HG03442 (cell line): ENCODE results near the gene PTGIS.

Experiments
- ATAC-seq: cut with Tn5 transposase; IDR thresholded peaks from one replicate; pipeline ENCODE4 v1.9.1; 2021; ENCODE audit warnings: mild to moderate bottlenecking, moderate library complexity; ENCODE audit not compliant: unreplicated experiment

The PTGIS gene

DNA sequence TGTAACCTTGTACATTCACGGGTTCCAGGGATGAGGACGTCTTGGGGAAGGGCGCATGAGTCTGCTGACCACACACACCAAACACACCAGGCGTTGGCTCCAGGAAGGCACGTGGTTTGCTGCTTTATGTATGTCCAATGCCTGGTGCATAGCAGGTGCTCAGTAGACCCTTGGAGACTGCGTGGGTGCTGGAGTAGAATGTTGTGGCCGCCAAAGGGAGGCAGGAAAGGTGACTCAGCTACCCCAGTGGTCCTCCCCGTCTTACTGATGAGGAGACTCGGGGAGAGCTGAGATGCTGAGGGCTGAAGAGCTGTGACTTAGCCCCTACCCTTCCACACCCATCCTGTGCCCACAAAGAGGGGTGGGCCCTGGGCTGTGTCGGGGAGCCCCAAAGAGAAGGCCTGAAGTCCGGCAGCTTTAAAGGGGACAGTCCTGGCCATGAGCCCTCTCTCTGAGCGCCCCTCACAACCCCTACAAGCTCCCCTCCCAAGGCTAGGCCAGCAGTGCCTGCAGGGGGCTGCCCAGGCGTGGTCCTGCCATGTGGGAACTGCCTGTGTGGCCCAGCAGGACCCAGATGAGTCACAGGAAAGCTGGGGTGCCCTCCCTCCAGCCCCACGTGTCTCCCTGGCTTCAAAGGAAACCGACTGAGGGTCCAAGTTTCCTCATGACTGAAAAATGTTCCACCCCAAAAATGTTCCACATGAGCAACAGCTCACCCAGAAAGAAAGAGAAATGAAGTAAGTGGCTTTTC lies 28.0 kb upstream of the PTGIS start:
- no peak for ATAC-seq

DNA sequence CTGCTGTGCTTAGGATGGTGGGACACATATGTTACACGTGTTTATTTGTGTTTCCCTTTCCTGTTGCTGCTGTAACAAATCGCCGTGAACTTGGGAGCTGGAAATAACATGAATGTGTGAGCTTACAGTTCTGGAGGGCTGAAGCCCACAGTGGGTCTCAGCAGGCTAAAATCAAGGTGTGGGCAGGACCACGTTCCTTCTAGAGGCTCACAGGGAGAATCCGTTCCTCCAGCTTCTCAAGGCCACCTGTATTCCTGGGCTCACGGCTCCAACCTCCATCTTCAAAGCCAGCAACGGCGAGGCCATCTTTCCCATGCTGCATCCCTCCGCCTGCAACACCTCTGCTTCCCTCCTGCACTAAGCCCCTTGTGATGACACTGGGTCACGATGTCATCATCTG lies 27.4 kb upstream of the PTGIS start:
- ATAC-seq = no peak

DNA sequence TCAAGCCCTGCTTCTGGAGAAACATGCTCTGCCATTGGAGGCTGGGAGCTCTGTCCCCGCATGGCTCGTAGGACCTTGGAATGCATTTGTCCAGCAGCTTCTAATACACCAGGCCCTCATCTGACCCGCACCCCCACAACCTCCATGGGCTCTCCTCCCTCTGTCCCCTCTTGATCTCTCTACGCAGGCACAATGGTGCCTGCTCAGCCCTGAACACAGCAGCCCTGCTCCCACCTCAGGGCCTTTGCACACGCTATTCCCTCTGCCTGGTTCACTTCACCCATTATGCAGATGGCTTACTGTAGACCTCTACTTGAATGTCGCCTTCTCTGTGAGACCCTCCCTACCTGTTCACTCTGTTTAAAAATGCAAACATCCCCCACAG lies 27.0 kb upstream of the PTGIS start:
- ATAC-seq = no peak

DNA sequence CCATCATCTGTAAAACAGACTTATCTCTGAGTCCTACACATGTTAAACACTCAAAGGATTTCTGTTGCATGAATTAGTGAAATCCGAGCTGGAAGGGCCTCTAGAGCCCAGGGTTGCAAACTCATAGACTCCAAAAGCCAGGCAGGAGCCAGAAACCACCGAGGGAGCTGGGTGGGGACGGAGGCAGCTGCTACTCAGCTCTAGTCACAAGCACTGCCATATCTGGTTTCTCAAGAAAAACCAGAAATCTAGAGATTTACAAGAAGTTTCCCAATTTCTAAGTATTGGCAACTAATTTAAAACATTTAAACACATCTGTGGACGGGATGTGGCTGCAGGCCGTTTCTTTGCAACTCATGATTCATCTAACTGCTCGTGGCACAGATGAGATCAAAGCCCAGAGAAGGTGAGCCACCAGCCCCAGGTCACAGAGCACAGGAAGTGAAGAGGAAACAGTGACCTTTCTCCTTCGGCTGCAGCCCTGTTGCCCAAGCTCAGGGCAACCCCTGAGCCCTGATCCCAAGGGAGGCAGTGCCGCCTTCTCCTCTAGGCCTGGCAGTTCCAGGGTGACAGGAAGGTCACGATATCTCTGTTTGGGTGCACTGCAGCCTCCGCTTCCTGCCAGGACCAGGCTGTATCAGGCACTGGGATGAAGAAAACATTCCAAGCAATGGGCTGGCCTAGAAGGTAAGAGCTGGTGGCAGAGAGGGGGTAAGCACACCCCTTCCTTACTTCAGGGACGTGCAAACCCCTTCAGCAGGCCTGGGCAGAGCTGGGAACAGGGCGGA lies 26.4 kb upstream of the PTGIS start:
- no peak for ATAC-seq

DNA sequence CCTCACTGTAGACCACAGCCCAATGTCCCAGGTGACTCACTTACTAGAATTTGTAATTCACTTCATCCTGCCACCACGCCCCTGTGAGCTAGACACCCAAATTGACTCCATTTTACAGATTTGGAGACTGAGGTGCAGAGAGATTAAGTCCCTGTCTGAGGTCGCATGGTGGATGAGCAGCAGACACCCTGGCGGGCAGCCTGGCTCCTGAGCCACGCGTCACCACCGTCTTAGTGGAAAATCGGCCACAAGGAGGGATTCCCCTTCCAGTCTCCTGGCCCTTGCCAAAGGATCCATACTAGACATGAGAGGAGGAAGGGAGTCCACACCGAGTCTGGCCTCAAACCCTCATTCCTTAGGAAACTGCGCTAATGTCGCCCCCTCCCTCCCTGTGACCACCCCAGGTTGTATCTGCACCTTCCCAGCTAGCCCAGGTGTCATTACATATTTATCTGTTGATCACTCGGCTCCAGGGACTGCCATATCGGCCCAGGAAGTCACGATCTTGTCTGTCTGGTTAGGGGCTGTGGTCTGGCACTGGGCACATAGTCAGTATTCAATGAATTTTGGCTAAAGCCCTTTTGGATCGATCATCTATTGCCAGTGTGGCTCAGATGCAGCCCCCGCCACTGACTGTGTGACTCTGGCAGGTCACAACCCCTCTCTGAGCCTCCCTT lies 25.7 kb upstream of the PTGIS start:
- no peak for ATAC-seq

DNA sequence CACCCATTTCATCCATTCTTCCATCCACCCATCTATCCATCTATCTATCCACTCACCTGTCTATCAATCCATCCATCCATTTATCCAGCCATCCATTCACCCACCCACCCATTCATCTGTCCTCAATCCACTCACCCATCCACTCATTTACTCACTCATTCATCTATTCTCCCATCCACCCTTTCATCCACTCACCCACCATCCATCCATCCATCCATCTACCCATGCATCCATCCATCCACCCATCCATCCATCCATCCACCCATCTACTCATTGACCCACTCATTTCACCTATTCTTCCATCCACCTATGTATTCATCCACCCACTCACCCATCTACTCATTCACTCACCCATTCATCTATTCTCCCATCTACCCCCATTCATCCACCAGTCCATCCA lies 24.2 kb upstream of the PTGIS start:
- ATAC-seq = no peak

DNA sequence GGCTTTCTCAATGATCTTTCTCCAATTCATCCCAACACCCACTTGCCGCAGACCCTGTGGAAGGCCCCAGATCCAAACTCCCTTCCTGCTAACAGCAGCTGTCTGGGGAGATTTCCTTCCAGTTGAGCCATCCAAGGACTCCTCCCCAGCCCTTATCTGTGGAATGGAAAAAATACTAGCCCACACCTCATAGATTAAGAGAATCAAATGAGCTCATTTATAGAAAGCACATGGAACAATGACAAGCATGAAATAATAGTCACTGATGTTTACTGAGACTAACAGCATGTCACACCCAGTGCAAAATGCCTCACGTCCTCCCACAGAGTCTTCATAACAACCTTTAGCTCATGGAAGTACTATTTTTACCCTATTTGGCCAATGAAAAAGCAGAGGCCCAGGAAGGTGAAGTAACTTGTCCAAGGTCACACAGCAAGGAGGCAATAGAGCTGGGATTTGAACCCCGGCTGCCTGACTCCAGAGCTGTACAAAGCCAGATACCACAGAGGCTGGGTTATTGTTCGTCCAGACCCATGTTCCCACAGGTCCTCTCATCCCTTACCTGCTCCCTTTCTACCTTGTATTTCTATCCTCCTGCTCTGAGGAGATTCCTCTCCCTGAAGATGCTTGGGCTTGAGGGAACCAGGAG lies 23.4 kb upstream of the PTGIS start:
- no peak for ATAC-seq

DNA sequence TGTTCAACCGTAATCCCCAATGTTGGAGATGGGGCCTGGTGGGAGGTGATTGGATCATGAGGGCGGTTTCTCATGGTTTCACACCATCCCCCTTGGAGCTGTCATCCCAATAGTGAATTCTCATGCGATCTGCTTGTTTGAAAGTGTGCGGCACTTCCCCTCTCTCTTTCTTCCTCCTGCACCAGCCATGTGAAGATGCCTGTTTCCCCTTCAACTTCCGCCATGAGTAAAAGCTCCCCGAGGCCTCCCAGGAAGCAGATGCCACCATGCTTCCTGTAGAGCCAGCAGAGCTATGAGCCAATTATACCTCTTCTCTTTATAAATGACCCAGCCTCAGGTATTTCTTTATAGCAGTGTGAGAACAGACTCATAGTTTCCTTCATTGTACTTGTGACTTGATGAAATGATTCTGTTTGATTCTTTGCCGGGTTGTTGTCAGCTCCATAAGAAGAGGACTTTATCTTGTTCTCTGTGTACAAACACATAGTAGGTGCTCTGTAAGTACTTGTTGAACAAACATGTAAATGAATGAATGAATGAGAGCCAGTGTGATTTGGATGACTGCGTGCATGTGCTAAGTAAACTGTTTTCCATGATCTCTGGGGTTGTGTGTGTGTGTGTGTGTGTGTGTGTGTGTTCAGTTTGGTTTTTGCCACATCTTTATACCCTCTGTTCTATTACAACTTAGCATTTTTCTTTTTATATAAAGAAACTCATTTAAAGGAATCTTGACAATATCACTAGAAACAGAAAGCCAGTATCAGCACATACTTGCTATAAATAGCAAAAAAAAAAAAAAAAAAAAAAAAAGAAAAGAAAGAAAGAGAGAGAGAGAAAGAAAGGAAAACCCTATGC lies 22.5 kb upstream of the PTGIS start:
- ATAC-seq = no peak

DNA sequence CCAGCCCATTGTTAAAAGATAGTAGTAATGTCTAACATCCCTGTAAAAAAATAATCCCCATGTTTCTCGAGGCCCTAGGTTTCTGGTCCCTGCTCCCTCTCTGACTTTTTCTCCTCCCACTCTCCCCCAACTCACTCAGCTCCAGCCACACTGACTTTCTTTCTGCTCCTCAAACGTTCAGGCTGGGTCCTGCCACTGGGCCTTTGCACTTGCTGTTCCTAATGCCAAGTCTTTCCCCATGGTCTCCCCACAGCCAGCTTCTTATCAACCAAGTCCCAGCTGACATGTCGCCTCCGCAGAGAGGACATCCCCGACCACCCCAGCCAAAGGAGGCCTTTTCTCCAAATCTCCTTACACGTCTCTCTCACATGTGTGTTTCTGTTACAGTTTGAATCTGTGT lies 21.8 kb upstream of the PTGIS start:
- no peak for ATAC-seq

DNA sequence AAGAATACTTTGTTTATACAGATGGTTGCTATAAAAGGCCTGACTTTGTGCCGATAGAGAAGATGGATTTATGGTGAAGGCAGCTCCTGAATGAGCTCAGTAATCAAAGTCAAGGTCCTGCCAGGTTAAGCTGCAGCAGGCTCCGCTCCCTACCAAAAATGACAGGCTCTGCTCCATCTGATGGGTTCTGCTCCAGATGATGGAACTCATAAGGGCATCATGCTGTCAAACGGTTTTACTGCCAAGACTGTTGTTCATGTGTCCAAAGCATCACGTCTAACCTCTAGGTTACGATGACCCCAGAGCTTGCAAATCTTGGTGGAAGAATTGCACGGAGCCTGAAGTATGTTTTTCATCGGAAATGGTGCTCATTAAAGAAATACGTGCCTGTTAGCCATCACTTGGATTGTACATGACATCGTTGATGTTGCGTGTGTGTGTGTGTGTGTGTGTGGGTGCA lies 19.2 kb upstream of the PTGIS start:
- no peak for ATAC-seq

DNA sequence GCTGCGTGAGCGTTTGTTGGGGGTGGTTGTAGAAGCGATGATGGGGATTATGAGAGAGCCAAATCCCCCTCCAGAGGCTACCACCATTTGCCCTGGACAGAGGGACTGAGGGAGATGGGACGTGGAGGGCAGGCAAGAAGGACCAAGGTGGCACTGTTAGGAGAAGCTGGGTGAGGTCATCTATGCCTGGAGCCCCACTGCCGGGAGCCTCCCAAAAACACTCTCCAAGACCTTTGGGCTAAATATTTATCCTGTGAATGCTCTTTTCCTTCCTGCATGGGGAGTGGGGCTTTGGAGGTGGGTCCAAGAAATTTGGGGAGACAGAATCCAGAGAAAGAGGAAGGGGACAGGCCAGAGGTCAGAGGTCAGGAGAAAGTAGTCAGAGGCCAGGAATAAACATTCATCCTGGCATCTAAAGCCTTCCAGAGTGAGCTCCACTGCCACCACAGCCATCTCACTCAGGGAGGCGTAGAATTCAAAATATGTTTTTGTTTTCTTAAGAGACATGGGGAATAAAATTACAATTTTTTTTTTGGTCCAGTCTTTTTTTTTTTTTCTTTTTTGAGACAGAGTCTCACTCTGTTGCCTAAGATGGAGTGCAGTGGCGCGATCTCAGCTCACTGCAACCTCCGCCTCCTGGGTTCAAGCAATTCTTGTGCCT lies 17.8 kb upstream of the PTGIS start:
- ATAC-seq = no peak

DNA sequence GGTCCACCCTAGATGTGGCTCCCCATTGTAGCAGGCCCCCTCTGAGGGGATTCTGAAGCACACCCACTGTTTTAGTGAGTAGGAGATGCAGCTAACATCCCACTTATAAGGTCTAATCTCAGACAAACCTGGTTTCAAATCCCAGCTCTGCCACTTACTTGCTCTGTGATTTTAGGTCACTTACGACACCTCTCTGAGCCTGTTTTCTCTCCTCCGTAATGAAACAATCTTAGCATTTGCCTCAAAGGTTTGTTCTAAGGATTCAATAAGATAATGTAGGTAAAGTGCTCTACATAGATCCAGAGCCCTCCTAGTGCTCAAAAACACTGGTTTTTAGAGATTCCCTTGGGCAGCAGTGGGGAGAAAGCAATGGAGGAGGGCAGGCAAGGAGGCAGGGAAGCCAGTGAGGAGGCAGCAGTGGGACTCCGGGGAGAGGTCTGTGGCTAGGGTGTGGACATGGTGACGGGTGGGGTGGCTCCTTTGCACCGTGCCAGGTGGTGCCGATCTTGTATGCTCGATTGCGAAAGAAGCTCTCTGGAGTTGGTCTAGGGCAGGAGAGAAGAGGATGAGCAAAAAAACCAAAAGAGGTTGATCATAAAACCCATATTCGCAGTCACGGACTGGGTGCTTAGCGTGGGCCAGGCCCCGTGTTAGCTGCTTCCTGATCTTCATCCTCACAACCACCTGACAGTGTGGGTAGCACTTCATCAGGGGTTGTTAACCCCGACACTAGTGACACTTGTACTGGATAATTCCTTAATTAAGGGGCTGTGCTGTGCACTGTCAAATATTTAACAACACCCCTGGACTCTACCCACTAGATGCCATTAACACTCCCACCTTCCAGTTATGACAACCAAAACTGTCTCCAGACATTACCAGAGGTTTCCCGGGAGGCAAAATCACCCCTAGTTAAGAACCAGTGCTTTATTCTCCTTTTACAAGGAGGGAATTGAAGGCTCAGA lies 16.8 kb upstream of the PTGIS start:
- no peak for ATAC-seq

DNA sequence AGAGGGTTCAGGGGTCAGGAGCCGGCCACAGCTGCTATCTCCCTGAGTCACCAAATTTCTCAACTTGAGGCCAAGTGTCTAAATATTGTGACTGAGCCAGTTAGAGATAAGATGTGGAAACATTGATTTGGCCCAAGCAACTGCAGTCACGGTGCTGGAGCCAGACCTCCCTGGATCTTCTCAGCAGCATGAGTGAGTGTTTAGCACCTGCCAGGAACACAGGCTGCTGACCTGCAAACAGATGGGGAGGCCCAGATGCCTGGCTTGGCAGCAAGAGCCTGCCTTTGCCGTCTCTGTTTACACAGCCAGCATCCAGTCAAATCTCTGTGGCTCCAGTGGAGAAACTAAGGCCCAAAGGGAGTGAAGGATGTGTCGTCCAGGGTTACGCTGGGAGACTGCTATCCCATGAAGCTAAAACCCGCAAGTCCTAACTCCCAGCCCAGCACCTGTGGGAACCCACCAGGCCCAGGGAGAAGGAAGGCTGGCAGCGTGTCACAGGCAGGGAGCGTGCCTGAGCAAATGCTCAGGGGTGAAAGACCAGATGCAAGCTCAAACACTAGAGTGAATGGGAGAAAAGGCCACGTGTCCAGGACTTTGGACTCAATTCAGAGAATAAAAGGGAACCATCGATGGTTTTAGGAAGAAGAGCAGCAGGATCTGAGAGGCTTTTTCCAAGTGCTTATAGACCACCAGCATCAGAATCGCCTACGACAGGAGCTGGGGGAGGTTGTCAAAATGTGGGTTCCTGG lies 15.9 kb upstream of the PTGIS start:
- no peak for ATAC-seq

DNA sequence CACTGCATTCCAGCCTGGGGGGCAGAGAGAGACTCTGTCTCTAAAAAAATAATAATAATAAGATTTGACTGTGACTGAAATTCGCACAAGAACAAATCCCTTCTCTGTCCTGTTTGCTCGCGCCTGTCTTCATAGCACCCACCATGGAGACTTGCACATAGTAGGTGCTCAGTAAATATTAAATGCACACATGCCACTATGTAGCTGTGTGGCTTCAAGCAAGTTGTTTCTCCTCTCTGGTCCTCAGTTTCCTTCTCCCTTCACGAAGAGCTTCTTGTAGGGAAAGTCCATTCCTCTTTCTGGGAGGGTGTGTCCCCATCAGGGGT lies 15.4 kb upstream of the PTGIS start:
- ATAC-seq = no peak

DNA sequence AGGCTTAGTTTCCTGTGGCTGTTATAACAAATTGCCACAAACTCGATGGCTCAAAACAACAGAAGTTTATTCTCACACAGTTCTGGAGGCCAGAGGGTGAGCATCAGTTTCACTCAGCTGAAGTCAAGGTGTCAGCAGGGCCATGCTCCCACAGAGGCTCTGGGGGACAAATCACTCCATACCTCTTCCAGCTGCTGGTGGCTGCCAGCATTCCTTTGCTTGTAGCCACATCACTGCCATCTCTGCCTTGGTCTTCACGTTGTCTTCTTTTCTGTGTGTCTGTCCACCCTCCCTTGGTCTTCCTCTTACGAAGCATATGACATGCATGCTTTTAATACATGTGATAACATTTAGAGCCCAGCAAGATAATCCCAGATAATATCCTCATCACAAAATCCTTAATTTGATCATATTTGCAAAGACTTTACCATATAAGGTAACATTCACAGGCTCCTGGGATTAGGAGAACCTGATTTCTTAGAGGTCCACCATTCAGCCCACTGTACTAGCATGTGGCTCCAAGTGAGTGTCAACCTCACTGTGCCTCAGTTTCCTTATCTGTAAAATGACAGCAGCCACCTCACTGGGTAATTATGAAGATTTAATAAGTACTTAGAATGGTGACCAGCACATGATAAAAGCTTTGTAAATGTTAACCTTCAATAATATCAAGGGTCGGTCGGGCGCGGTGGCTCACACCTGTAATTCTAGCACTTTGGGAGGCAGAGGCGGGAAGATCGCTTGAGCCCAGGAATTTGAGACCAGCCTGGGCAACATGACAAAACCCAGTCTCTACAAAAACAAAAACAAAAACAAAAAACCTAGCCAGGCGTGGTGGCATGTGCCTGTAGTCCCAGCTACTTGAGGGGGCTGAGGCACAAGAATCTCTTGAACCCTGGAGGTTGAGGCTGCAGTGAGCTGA lies 14.7 kb upstream of the PTGIS start:
- no peak for ATAC-seq

DNA sequence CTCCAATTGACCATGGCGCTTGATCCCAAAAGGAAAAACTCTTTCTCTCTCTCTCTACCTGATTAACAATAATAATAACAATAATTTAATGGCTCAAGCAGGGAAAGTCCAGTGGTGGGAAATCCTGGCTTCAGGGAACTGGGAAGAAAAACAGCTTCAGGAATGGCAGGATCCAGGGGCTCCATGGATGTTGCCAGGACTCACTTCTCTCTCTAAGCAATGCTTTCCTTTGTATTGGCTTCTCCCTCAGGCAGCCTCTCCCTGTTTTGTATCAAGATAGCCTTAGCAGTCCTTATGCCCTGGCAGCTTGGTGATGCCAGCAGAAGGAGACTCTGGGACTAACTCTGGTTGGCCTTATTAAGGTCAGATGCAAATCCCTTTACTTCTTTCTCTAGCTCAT lies 13.5 kb upstream of the PTGIS start:
- ATAC-seq = no peak

DNA sequence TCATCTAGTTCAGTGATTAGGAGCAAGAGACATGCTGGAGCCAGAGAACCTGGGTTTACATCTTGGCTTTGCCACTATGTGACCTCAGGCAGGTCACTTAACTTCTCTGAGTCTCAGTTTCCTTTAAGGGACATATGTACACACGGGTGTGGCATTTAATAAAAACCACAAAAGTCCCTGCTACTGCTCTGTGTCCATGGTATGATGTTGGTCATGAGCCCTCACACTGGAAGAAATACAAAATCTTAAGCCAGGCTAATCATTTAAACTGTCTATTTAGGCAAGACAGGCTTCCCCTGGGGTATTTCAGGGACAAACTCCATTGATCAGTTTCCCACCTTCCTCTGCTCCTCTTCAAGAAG lies 12.9 kb upstream of the PTGIS start:
- no peak for ATAC-seq
